H1 (cell line): ENCODE results near the gene OSBPL9. TPM values are rescaled to one million over a fixed set of nuclear protein-coding genes. Genes with fewer than 3 reads are reported as not detected.

Experiments
- CTCF ChIA-PET: fragments of 300-600 bp; sonication (Branson Sonifier 250); formaldehyde crosslinking; loops from one replicate; lab custom pipeline; 2021; ENCODE audit not compliant: partially characterized antibody; lab: Charles Lee
- POLR2A ChIA-PET: fragments of 300-600 bp; sonication (Branson Sonifier 250); formaldehyde crosslinking; loops from one replicate; lab custom pipeline; 2021; ENCODE audit warnings: inconsistent platforms; ENCODE audit not compliant: partially characterized antibody; lab: Charles Lee
- DNase-seq, 2 experiments: peaks; one replicate each; pipeline versions ENCODE4 v3.0.0 to v3.0.0-alpha.2; 2010 to 2022; ENCODE audit warnings: low spot score in 2 of 2, low read depth in 1 of 2, mixed read lengths in 1 of 2
- FAIRE-seq: peaks from 2 replicates; lab custom pipeline; 2011; peaks lifted over from hg19 to GRCh38; lab: Jason Lieb, UNC
- H2AFZ ChIP-seq: 2 replicates; pipeline ENCODE4 v1.8.1; 2012; ENCODE audit warnings: low read length, inconsistent platforms
- H2AK5ac ChIP-seq: 2 replicates; pipeline ENCODE4 v1.6.1; 2013; ENCODE audit warnings: low read depth, low read length
- H2BK120ac ChIP-seq: replicated peaks from 2 replicates; pipeline ENCODE3; 2013; ENCODE audit warnings: low read depth, low read length, inconsistent platforms
- H2BK12ac ChIP-seq: 2 replicates; pipeline ENCODE4 v1.6.1; 2013; ENCODE audit warnings: low read depth, low read length
- H2BK15ac ChIP-seq: 2 replicates; pipeline ENCODE4 v1.6.1; 2013; ENCODE audit warnings: low read length
- H2BK20ac ChIP-seq: 2 replicates; pipeline ENCODE4 v1.6.1; 2013; ENCODE audit warnings: low read length
- H2BK5ac ChIP-seq: 2 replicates; pipeline ENCODE4 v1.6.1; 2013; ENCODE audit warnings: low read depth, low read length
- H3K14ac ChIP-seq: 2 replicates; pipeline ENCODE4 v1.6.1; 2013; ENCODE audit warnings: inconsistent platforms; ENCODE audit not compliant: insufficient read length
- H3K18ac ChIP-seq: 2 replicates; pipeline ENCODE4 v1.6.1; 2013; ENCODE audit warnings: low read length; ENCODE audit errors: extremely low read depth
- H3K23ac ChIP-seq: 2 replicates; pipeline ENCODE4 v1.6.1; 2013; ENCODE audit warnings: inconsistent platforms; ENCODE audit not compliant: insufficient read length
- H3K23me2 ChIP-seq: 2 replicates; pipeline ENCODE4 v1.6.1; 2013; ENCODE audit warnings: low read depth, low read length
- H3K27ac ChIP-seq: 2 replicates; pipeline ENCODE4 v1.6.1; 2011; ENCODE audit warnings: low read depth, low read length, inconsistent platforms
- H3K27me3 ChIP-seq, 4 experiments: replicated peaks in 1 of 4; 1 replicate in 1 of 4; 2 replicates in 3 of 4; pipeline versions ENCODE4 v1.6.1 to v1.8.1; 2011 to 2013; ENCODE audit warnings: low read length in 3 of 4, mild to moderate bottlenecking in 3 of 4, inconsistent platforms in 2 of 4, mixed read lengths in 2 of 4, moderate library complexity in 1 of 4; ENCODE audit not compliant: control insufficient read depth in 3 of 4, insufficient read depth in 3 of 4; ENCODE audit errors: extremely low read depth in 1 of 4
- H3K36me3 ChIP-seq, 4 experiments: 2 replicates each; pipeline versions ENCODE4 v1.6.1 to v1.8.1; 2011 to 2013; ENCODE audit warnings: mild to moderate bottlenecking in 4 of 4, low read length in 3 of 4, moderate library complexity in 2 of 4, control low read depth in 1 of 4, inconsistent platforms in 1 of 4; ENCODE audit not compliant: insufficient read depth in 4 of 4, control insufficient read depth in 2 of 4
- H3K4ac ChIP-seq: replicated peaks from 2 replicates; pipeline ENCODE3; 2013; ENCODE audit warnings: low read length, low read depth, mixed read lengths, inconsistent platforms; ENCODE audit not compliant: insufficient read length
- H3K4me1 ChIP-seq, 4 experiments: replicated peaks in 1 of 4; 1 replicate in 1 of 4; 2 replicates in 3 of 4; pipeline versions ENCODE4 v1.6.1 to v1.8.1; 2011 to 2013; ENCODE audit warnings: low read length in 3 of 4, inconsistent platforms in 2 of 4, mixed read lengths in 1 of 4; ENCODE audit not compliant: insufficient read depth in 4 of 4, control insufficient read depth in 3 of 4
- H3K4me2 ChIP-seq, 2 experiments: 2 replicates each; pipeline versions ENCODE4 v1.6.1 to v1.8.1; 2011 to 2013; ENCODE audit warnings: low read depth in 2 of 2, low read length in 2 of 2, control low read depth in 1 of 2, inconsistent platforms in 1 of 2, mild to moderate bottlenecking in 1 of 2; ENCODE audit not compliant: insufficient read depth in 1 of 2
- H3K4me3 ChIP-seq, 4 experiments: fragments of 200-600, 300-600 bp in 1 of 4; sonication (generic), shearing (Covaris generic), sonication (Bioruptor Twin) in 1 of 4; 2 replicates each; pipeline versions ENCODE4 v1.5.1 to v1.8.1; 2011 to 2016; ENCODE audit warnings: low read length in 4 of 4, low read depth in 3 of 4, control low read depth in 2 of 4, inconsistent platforms in 2 of 4, mild to moderate bottlenecking in 2 of 4, mixed read lengths in 1 of 4, moderate library complexity in 1 of 4; ENCODE audit not compliant: insufficient read depth in 2 of 4; ENCODE audit errors: extremely low read depth in 1 of 4
- H3K56ac ChIP-seq: replicated peaks from 2 replicates; pipeline ENCODE3; 2013; ENCODE audit warnings: low read depth, mild to moderate bottlenecking, mixed read lengths, low read length, inconsistent platforms; ENCODE audit not compliant: insufficient read length
- H3K79me1 ChIP-seq: 2 replicates; pipeline ENCODE4 v1.6.1; 2013; ENCODE audit warnings: low read depth, low read length, control low read depth
- H3K79me2 ChIP-seq, 2 experiments: 2 replicates each; pipeline versions ENCODE4 v1.6.1 to v1.8.1; 2012 to 2013; ENCODE audit warnings: low read length in 2 of 2, mild to moderate bottlenecking in 2 of 2, inconsistent platforms in 1 of 2; ENCODE audit not compliant: insufficient read depth in 2 of 2, control insufficient read depth in 1 of 2
- H3K9ac ChIP-seq, 4 experiments: replicated peaks in 1 of 4; 1 replicate in 1 of 4; 2 replicates in 3 of 4; pipeline versions ENCODE4 v1.6.1 to v1.8.1; 2011 to 2013; ENCODE audit warnings: low read depth in 3 of 4, low read length in 3 of 4, control low read depth in 2 of 4, mild to moderate bottlenecking in 2 of 4, moderate library complexity in 2 of 4, inconsistent platforms in 1 of 4; ENCODE audit errors: extremely low read depth in 1 of 4
- H3K9me3 ChIP-seq, 2 experiments: 2 replicates each; pipeline versions ENCODE4 v1.6.1 to v1.8.1; 2012 to 2013; ENCODE audit warnings: mild to moderate bottlenecking in 2 of 2, moderate library complexity in 2 of 2, control low read depth in 1 of 2, inconsistent platforms in 1 of 2, low read depth in 1 of 2, low read length in 1 of 2, mixed read lengths in 1 of 2; ENCODE audit not compliant: insufficient read depth in 2 of 2
- H4K20me1 ChIP-seq, 2 experiments: replicated peaks in 1 of 2; 2 replicates each; pipeline versions ENCODE3 to v1.8.1; 2011 to 2013; ENCODE audit warnings: inconsistent platforms in 2 of 2, low read length in 2 of 2, mild to moderate bottlenecking in 1 of 2; ENCODE audit not compliant: insufficient read depth in 2 of 2, control insufficient read depth in 1 of 2
- H4K5ac ChIP-seq: 2 replicates; pipeline ENCODE4 v1.6.1; 2013; ENCODE audit warnings: low read length, low read depth, mixed read lengths, inconsistent platforms; ENCODE audit not compliant: insufficient read length
- H4K8ac ChIP-seq: 2 replicates; pipeline ENCODE4 v1.8.0; 2013; ENCODE audit warnings: mild to moderate bottlenecking, moderate library complexity, low read length, inconsistent platforms; ENCODE audit not compliant: insufficient read depth; ENCODE audit errors: extremely low read depth
- H4K91ac ChIP-seq: replicated peaks from 2 replicates; pipeline ENCODE3; 2013; ENCODE audit warnings: low read length, mixed read lengths, inconsistent platforms; ENCODE audit not compliant: insufficient read length
- CHD1 ChIP-seq: IDR thresholded peaks from 2 replicates; pipeline ENCODE4 v1.6.1; 2012; ENCODE audit warnings: low read depth, low read length, improper control_type of control experiment
- E2F6 ChIP-seq: IDR thresholded peaks from 2 replicates; pipeline ENCODE4 v1.6.1; 2012; ENCODE audit warnings: inconsistent platforms
- EGR1 ChIP-seq: IDR thresholded peaks from 2 replicates; pipeline ENCODE4 v1.6.1; 2011; ENCODE audit warnings: low read depth, low read length, borderline replicate concordance
- EP300 ChIP-seq, 2 experiments: IDR thresholded peaks; 1 replicate in 1 of 2; 2 replicates in 1 of 2; pipeline ENCODE4 v1.6.1; 2011 to 2012; ENCODE audit warnings: low read depth in 2 of 2, low read length in 2 of 2, mild to moderate bottlenecking in 2 of 2, borderline replicate concordance in 1 of 2, inconsistent platforms in 1 of 2, moderate library complexity in 1 of 2
- HDAC6 ChIP-seq: IDR thresholded peaks from one replicate; pipeline ENCODE4 v1.7.1; 2012; ENCODE audit warnings: low read depth, mild to moderate bottlenecking, inconsistent platforms, low read length, moderate library complexity
- JUN ChIP-seq: IDR thresholded peaks from 2 replicates; pipeline ENCODE4 v1.6.1; 2011; ENCODE audit warnings: low read depth, mild to moderate bottlenecking, improper control_type of control experiment, low read length
- KDM4A ChIP-seq: IDR thresholded peaks from one replicate; pipeline ENCODE4 v1.7.1; 2012; ENCODE audit warnings: low read depth, mild to moderate bottlenecking, moderate library complexity, low read length, inconsistent platforms; ENCODE audit not compliant: severe bottlenecking
- NRF1 ChIP-seq: IDR thresholded peaks from 2 replicates; pipeline ENCODE4 v1.6.1; 2011; ENCODE audit warnings: mild to moderate bottlenecking, low read depth, low read length, improper control_type of control experiment
- POLR2A ChIP-seq, 2 experiments: IDR thresholded peaks; 1 replicate in 1 of 2; 2 replicates in 1 of 2; pipeline ENCODE4 v1.6.1; 2011; ENCODE audit warnings: low read depth in 2 of 2, low read length in 2 of 2, mild to moderate bottlenecking in 2 of 2; ENCODE audit errors: control extremely low read depth in 1 of 2
- POLR2AphosphoS5 ChIP-seq: IDR thresholded peaks from 2 replicates; pipeline ENCODE4 v1.6.1; 2011; ENCODE audit warnings: low read depth, low read length
- RAD21 ChIP-seq, 2 experiments: IDR thresholded peaks in 1 of 2; conservative IDR thresholded peaks in 1 of 2; 2 replicates each; pipeline ENCODE4 v1.6.1; 2011; ENCODE audit warnings: low read depth in 2 of 2, low read length in 2 of 2, improper control_type of control experiment in 1 of 2, inconsistent platforms in 1 of 2, mild to moderate bottlenecking in 1 of 2, moderate library complexity in 1 of 2
- SRF ChIP-seq: IDR thresholded peaks from 2 replicates; pipeline ENCODE4 v1.6.1; 2011; ENCODE audit warnings: mild to moderate bottlenecking, low read depth, low read length, moderate library complexity
- WGBS, 2 experiments: shearing (Covaris generic) in 1 of 2; methylation state at CpG; one replicate each; pipeline versions ENCODE4 v1.1.6 to v1.1.7; 2013 to 2015; ENCODE audit warnings: low lambda C conversion rate in 2 of 2, mixed read lengths in 2 of 2, inconsistent platforms in 1 of 2, low coverage in 1 of 2, missing lambda C conversion rate in 1 of 2; ENCODE audit not compliant: insufficient replicate concordance in 2 of 2, insufficient coverage in 1 of 2, insufficient read length in 1 of 2; ENCODE audit errors: extremely low coverage in 1 of 2, missing lambda C conversion rate in 1 of 2; 5-methylcytosine and 5-hydroxymethylcytosine counted together
- polyA plus RNA-seq, 7 experiments: library from polyadenylated mRNA; depleted of rRNA in 3 of 7; stranded (reverse) in 5 of 7; unstranded in 2 of 7; fragments of >200 nt in 5 of 7; fragments of 200-250 nt in 2 of 7; gene quantifications; 1 replicate in 5 of 7; 2 replicates in 1 of 7; 4 replicates in 1 of 7; pipeline versions ENCODE4 v1.2.1 to v1.2.3, GENCODE V29; 2011 to 2013; ENCODE audit warnings: missing spikeins in 2 of 7, mixed read lengths in 2 of 7
- total RNA-seq: library from RNA; stranded (reverse); fragmentation: NEBNext Ultra II Directional; extraction: Animal tissue kit (Norgen Biotek cat#: 25700); gene quantifications from 2 replicates; pipeline ENCODE4 v1.2.1, GENCODE V29; 2021

The OSBPL9 gene
- total and polyA plus RNA-seq, 2 of the 8 experiments (the other 6 are each of a cell fraction or from before 2014, with no cell fraction given), result 58.2 to 71.6 TPM

GRCh38 chr1:51600965-51601364, 15.9 kb upstream of the OSBPL9 start:
- Histone ChIP-seq H2BK120ac (no peak overlapping the region), H2AK5ac (no peak overlapping the region), H3K27me3 (no peaks in the 10 kb centered on the region), H3K79me1 (no peaks in the 10 kb centered on the region), H3K27ac (no peak overlapping the region), H4K8ac (no peak overlapping the region), H3K4me2 (no peak overlapping the region), H3K23ac (no peak overlapping the region), H2BK5ac (no peak overlapping the region), H4K5ac (no peak overlapping the region), H2BK15ac (no peak overlapping the region), H4K91ac (no peak overlapping the region), H2BK12ac (no peak overlapping the region), H3K9me3 (no peaks in the 10 kb centered on the region), H3K14ac (no peak overlapping the region), H3K18ac (no peak overlapping the region), H3K36me3 (no peaks in the 10 kb centered on the region), H3K23me2 (no peaks in the 10 kb centered on the region), H4K20me1 (no peaks in the 10 kb centered on the region), H3K56ac (no peak overlapping the region), H3K79me2 (no peaks in the 10 kb centered on the region), H2AFZ (no peak overlapping the region), H3K4me1 (no peaks in the 10 kb centered on the region), H2BK20ac (no peak overlapping the region), H3K4me3 (no peak overlapping the region), H3K4ac (no peak overlapping the region), H3K9ac (no peak overlapping the region)
- ChIA-PET CTCF (interaction anchor here (0.8 to 1.0 kb wide), 2 partner anchors 23 to 409 kb away, joined by 3 read pairs; no protein-coding TSS in a partner anchor), POLR2A (interaction anchor here (1.9 kb wide), 1 partner anchor 9 kb away, joined by 4 read pairs; no protein-coding TSS in a partner anchor)
- DNase-seq (no peak), FAIRE-seq (no peak)
- WGBS, 2 experiments, result 88% methylated on average over 1 of the region's 1 CpG; no CpG with 5 or more reads in 1 of the 2 experiments
- TF ChIP-seq NRF1 (no peak), RAD21 (IDR thresholded peaks at IDR 0.05 in 1 of 2, conservative IDR thresholded peaks at IDR 0.05 in 1 of 2; ENCODE audit: low read depth in 2 of 2, low read length in 2 of 2) (no peak), EP300 (IDR thresholded peaks at IDR 0.05; ENCODE audit: borderline replicate concordance in 1 of 2, low read depth in 2 of 2, low read length in 2 of 2) (no peak), POLR2A (IDR thresholded peaks at IDR 0.05; ENCODE audit: control extremely low read depth in 1 of 2, low read depth in 2 of 2, low read length in 2 of 2) (no peak), JUN (no peak), EGR1 (no peak), HDAC6 (no peak), E2F6 (no peak), KDM4A (no peak), POLR2AphosphoS5 (no peak), SRF (no peak), CHD1 (no peak)
